Stimulated activated CD4-positive, alpha-beta T cell treated with anti-CD3 and anti-CD28 coated beads, Interleukin-4, amount 100 ng/mL, for 1 hour (primary cell): ENCODE results near the gene TIGIT.
"Not testable (repeated sequence)": the region's sequence is repeated elsewhere in the genome, so short reads cannot be mapped to it uniquely, and the experiment has no call there.

Experiments used
- DNase-seq: peaks from one replicate; pipeline ENCODE4 v3.0.0-alpha.2; 2020

The TIGIT gene

DNA sequence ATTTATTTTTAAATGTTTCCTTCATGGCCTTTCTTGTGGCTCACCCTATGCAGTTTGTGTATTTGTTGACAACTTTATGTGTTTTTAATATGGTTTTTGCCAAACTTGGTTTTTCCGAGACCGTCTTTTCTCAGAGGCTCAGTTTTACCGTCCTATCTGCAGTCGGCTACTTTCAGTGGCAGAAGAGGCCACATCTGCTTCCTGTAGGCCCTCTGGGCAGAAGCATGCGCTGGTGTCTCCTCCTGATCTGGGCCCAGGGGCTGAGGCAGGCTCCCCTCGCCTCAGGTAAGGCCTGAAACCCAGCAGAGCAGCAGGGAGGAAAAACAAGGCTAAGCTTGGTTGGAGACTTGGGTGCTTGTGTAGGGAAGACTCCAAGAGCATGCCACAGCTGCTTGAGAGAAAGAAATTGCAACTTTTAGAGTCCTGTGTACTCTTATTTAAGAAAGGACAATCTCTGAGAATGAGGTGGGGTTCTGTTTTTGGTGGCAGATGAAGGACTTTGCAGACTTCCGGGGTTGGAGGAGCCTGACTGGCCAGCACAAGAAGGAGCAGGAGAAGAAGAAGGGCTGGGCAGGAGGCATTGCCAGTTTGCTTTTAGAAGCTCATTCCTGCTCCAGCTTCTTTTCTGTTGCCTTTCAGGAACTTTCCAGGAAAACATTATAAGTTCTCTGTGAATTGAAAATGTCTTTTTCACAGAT, at the start of gene TIGIT:
TIGIT (plus strand) TSS at position 191 of the 698 bp plus-strand sequence; CDS start at position 225, 34 bp downstream.
- no peak for DNase-seq

DNA sequence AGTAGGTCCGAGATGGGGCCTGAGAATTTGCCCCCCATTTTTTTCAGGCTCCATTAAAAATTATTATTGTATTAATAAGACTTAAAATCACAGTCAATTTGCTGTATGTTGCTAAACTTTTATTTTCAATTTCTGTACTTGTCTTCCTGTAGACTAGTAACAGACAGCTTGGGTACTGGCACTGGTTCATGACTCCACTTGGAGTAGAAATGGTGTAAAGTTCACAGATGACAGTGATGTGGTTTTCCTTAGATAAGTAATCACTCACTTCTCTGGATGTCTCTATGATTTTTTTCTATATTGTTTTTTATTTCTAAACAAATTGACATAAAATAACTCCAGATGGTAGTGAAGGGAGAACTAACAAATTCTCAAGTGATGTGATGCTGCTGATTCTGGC, 40.9 kb upstream of the TIGIT start:
- no peak for DNase-seq

DNA sequence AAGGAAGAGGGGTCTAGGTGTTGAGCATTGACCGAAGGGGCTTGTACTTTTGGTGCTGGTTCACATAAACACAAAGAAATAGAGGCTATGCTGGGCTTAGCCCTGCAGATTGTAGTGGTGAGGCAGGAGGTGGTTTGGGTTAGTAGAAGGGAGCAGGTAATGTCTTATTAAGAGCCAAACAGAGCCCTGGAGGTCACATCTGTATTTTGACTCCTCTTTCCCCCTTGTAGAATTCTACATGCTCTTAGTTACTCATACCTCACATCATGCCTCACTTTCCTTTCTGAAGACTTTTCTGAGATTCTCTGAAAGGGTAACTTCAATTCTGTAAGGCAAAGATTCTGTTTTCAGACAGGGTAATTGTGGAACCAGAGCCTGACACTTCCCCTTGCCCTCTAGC, 40.3 kb upstream of the TIGIT start:
- DNase-seq = no peak

DNA sequence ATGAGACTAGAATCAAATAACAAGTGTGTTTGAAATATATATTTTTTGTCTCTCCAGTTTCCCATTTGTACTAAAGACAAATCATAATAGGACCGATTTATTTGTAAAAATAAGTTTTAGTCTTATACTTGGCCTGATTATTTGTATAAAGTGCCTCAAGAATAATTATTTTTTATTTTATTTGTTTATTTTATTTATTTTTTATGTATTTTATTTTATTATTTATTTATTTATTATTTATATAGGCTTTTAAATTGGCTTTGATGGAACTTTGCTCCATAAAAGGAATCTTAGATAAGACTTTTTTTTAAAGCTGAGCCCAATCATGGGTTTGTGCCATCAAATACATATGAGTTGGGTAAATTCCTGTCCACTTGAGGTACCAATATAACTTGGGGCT, 34.3 kb upstream of the TIGIT start:
- DNase-seq = no peak

DNA sequence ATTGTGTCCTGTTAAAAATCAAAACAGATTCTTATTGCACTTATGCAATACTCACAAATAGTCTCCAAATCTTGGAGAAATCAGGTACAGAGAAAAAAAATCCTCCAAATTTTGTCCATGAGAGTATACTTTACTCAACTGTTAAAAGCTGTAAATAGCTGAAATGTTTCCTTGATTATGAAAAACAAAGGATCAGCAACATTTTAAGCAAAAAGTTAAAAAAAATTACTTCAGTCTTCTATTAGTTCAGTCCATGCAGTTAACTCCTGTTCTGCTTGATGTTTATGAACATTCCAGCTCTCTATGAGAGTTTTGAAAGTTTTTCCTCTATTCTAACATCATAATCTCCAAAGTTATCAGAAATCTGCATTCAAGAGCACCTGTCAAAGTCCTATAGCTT, 33.7 kb upstream of the TIGIT start:
- no peak for DNase-seq

DNA sequence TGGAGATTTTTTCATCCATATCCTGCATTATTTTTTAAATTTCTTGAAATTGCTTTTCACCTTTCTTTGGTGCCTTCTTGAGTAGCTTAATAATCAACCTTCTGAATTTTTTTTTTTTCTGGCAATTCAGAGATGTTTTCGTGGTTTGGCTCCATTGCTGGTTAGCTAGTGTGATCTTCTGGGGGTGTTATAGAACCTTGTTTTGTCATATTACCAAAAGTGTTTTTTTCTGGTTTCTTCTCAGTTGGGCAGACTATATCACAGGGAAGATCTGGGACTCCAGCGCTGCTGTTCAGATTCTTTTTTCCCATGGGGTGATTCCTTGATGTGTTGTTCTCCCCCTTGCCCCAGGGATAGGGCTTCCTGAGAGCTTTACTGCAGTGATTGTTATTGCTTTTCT, 23.8 kb upstream of the TIGIT start:
- DNase-seq = no peak

DNA sequence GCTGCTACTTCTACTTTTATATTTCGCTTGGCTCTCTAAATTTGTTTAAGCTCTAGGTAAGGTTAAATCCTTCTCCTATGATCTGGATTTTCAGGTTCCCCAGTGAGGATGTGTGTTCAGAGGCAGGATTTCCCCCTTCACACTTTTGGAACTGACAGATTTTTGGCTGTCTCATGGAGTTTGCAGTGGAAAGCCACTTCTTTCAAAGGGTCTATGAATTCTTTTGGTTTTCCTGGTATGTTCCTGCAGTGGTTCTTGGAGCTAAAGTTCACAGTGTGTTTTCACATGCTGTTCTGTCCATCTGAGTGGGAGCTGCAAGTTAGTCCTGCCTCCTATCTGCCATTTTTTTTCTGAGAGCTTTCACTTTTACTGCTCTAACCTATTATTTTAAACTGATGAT, 21.6 kb upstream of the TIGIT start:
- DNase-seq = no peak

DNA sequence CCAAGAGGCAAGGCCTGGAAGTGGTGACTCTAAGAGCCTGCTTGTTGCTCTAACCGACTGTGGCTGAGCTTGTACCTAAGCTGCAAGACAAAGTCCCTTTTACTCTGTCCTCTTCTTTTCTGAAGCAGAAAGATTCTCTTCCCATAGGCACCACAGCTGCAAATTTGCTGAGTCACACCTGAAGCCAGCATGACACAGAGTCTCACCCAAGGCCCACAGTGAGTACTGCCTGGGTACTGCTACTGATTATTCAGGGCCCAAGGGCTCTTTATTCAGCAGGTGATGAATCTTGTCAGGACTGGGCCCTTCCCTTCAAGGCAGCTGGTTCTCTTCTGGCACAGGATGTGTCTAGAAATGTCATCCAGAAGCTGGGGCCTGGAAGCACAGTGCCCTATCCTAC, 18.9 kb upstream of the TIGIT start:
- no peak for DNase-seq

DNA sequence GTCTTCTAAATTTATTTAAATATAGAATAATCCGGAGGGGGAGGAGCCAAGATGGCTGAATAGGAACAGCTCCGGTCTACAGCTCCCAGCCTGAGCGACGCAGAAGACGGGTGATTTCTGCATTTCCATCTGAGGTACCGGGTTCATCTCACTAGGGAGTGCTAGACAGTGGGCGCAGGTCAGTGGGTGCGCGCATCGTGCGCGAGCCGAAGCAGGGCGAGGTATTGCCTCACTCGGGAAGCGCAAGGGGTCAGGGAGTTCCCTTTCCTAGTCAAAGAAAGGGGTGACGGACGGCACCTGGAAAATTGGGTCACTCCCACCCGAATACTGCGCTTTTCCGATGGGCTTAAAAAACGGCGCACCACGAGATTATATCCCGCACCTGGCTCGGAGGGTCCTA, 17.0 kb upstream of the TIGIT start:
- DNase-seq = not testable (repeated sequence)

DNA sequence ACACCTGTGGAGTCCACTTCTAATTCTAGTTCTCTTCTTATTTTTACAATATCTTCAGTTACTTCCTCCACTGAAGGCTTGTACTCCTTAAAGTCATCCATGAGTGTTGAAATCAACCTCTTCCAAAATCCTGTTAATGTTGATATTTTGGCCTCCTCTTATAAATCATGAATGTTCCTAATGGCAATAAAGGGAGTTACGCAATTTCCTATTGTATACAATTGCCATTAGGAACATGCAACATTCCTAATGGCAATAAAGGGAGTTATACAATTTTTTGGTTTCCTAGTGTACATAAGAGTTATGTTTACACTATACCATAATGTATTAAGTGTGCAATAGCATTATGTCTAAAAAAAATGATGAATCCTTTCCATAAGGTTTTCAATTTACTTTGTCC, 9.2 kb upstream of the TIGIT start:
- DNase-seq = no peak

DNA sequence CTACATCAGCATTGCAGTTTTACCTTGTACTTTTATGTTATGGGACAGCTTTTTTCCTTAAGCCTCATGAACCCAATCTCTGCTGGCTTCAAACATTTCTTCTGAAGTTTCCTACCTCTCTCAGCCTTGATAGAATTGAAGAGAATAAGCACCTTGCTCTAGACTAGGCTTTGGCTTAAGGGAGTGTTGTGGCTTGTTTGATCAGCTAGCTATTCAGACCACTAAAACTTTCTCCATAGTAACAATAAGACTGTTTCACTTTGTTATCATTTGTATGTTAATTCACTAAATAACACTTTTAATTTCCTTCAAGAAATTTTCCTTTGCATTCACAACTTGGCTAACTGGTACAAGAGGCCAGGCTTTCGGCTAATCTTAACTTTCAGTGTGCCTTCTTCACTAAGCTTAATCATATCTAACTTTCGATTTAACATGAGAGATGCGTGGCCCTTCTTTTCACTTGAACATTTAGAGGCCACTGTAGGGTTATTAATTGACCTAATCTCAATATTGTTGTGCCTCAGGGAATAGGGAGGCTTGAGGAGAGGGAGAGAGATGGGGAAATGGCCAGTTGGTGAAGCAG, 8.1 kb upstream of the TIGIT start:
- no peak for DNase-seq

DNA sequence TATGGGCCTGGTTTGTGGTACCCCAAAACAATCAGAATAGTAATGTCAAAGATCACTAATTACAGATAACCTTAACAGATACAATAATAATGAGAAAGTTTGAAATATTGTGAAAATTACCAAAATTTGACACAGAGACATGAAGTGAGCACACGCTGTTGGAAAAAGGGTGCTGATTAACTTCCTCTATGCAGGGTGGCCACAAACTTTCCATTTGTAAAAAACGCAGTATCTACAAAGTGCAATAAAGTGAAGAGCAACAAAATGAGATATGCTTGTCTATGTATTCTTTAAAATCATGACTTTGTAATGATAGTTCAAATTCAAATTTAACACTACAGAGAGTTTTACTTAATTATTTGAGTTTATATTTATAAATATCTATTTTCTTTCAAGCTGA, 7.6 kb upstream of the TIGIT start:
- DNase-seq = no peak

DNA sequence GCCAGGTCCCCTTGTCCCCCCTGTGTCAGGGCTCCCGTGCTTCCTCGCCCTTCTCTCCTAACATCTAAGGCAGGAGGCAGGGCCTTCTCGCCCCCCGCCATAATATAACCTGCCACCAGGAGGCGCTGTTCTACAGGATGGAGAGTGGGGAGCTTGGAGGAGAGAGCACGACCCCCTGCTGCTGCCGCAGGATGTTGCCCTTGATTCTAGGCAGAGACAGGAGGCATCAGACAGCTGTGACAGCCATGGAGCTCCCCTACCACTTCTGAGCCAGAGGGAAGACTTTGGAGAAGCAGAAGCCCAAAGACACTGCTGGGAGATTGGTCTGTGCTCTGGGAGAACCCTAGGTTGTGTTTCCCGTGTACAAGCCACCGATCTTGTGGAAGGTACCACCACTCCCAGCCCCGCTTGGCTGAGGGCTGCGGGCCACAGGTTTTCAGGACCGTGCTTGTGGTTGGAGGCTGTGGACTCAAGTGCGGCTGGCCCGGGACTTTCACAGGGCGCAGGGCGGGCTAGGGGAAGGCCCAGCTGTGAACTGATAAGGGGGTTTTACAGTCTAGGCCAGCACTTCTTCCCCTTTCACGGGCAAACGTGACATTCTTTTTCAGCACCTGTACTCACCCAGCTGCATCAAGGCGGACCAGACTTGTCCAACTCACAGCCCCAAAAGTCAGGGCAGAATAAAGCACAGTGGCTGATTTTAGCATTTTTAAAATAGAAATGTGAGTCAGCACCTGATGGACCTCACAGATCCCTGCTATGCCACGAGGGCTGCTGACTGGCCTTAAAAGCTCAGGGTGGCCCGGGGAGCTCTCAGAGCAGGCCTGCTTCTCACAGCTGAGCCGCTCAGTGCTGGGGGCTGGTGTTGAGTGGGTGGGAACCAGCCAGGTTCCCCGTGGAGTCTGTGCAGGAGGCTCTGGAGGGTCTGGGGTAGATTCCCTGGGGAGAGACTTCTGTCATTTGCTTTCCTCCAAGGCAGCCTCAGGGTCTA, 2.6 kb upstream of the TIGIT start:
- peak; percentile 90 for DNase-seq

DNA sequence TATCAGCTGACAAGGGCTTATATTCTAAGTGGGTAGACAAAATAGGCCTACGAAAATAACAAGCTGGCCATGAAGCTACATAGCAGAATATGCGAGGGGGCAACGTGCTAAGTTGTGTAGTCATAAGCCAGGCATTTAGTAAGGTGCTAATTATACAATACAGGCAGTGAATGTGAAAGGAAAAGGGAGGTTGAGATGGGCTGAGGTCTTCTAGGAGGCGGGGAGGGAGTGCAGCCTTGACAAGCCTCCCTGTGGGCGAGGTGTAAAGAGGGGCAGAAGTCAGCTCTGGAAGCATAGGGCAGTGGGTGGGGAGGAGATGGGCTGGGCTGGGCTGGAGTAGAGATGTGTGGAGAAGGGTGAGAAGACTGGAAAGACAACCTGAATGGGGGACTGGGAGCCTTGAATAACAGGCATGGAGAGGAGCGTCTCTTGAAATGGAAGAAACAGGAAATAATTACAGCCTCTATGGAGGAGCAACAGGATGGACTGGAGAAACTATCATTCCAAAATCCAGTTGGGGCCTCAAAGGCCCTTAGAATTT, 1.2 kb downstream of the TIGIT start:
- peak; percentile 29 for DNase-seq

DNA sequence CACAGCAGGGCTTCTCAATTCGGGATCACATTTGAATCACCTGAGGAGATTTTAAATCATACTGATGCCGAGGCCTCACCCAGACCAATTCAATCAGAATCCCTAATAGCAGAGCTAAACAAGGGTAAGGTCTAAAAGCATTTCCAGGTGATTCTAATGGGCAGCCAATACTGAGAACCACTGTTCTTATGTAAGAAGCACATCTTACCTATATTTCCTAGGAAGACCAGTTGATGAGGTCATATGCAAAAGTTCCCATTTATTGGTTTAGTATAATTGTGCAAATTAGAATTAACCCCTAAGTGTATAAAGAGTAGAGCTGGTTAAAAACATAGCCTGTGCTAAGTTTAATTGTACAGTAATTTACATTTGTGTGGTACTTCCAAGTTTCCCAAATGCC, 2.1 kb downstream of the TIGIT start:
- DNase-seq = no peak

DNA sequence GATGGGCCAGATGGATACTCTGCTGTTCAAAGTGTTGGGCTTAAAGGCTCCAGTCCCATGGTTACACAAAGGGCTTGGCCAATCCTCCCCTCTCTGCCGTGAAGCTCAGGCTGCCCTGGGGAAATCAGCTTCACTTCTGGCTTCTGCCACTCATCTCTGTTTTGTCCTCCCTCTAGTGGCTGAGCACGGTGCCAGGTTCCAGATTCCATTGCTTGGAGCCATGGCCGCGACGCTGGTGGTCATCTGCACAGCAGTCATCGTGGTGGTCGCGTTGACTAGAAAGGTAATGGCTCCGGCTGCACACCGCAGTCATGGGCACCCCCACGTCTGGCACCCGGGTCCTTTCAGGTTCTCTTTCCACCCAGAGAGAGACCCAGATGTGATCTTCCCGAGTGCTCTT, 5.6 kb downstream of the TIGIT start:
- peak; percentile 26 for DNase-seq

DNA sequence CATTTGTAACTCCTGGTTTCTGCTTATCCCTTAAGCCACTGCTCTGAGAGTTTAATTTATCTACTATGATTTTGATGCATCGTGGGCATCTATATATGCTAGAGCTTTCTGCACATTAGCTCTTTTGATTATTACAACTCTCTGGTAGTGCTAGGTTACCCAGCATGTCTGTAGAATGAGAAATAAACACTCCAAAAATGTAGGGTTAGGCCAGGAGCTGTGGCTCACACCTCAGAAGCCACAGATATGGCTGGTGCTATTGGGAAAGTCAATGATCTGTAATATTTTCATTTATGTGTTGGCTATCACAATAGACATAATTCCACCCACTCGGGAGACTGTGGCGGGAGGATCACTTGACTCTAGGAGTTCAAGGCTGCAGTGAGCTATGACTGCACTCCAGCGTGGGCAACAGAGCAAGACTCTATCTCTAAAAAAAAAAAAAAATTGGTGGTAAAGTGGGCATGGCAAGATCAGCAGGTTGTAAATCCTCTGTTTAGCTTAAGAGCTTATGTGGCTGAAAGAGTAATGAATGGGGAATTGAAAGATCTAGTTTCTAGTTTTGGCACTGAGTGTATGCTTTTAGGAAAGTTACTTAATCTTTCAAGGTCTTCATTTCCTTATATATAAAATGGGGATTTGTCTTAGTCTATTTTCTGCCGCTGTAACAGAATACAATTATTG, 6.3 kb downstream of the TIGIT start:
- DNase-seq = no peak

DNA sequence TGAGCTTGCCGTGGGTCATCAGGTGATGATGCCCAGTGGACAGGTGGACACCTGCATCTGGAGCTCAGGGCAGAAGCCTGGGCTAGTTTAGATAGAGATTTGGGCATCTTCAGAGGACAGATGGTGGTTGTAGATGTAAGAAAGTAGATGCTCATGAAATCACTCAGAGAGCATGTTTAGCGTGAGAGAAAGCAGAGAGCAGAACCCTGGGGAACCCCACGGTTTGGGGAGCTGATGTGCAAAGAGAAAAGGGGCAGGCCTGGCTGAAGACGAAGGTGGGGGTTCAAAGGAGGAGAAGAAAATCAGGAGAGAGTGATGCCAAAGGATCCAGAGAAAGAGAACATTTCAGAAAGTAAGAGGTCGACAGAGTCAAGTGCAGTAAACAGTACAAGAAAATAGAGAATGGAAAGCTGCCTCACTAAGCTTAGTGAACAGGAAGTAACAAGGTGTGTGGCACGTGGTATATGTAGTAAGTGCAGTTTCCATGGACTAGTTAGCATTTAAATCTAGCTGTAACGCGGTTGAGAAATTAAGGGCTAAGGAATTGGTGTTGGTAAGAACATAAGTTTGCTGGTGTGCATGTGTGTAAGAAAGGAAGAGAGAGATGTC, 13.5 kb downstream of the TIGIT start:
- DNase-seq = peak; percentile 34

DNA sequence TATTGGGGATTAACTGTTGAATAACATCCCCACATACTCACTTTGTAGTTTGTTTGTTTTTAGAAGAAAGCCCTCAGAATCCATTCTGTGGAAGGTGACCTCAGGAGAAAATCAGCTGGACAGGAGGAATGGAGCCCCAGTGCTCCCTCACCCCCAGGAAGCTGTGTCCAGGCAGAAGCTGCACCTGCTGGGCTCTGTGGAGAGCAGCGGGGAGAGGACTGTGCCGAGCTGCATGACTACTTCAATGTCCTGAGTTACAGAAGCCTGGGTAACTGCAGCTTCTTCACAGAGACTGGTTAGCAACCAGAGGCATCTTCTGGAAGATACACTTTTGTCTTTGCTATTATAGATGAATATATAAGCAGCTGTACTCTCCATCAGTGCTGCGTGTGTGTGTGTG, 14.0 kb downstream of the TIGIT start:
- DNase-seq = no peak

DNA sequence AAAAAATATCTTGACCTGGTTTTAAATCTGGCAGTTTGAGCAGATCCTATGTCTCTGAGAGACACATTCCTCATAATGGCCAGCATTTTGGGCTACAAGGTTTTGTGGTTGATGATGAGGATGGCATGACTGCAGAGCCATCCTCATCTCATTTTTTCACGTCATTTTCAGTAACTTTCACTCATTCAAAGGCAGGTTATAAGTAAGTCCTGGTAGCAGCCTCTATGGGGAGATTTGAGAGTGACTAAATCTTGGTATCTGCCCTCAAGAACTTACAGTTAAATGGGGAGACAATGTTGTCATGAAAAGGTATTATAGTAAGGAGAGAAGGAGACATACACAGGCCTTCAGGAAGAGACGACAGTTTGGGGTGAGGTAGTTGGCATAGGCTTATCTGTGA, 14.5 kb downstream of the TIGIT start:
- DNase-seq = no peak

DNA sequence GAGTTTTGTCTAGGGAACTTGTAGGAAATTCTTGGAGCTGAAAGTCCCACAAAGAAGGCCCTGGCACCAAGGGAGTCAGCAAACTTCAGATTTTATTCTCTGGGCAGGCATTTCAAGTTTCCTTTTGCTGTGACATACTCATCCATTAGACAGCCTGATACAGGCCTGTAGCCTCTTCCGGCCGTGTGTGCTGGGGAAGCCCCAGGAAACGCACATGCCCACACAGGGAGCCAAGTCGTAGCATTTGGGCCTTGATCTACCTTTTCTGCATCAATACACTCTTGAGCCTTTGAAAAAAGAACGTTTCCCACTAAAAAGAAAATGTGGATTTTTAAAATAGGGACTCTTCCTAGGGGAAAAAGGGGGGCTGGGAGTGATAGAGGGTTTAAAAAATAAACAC, 15.0 kb downstream of the TIGIT start:
- DNase-seq = peak; percentile 60

DNA sequence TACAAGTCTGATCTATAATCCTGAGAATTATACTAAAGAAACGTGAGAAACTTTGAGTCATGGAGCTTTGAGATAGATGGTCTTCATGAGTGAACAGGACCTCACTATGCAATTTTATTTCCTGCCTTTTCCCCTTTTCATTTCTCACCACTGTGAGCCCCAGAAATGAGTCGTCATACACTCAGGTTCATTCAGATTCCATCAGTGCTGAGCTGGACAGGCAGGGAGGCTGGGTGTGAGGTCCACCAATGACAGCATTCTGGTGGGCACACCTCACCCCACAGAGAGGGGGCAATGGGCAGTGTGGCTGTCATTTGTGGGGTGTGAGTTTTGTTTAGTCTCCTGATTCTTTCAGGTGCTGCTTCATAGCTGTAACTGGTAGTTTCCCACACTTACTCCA, 16.9 kb downstream of the TIGIT start:
- no peak for DNase-seq

DNA sequence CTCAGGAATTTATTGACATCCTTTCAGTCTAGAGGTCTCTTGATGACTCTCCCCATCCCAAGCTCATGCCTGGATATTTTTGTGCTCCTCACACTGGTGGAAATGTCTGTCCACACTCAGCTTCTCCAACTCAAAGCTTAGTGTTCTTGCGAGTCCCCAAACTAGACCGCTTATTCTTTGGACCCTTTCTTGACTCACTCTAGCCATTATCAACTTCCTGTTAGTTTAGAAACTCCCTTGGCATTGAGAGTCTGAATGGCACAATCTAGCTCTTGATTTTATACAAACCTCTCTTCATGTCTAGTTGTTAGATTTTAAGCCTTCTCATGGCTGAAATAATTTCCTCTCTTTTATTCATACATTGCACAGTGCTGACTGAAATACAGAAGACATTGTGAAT, 19.6 kb downstream of the TIGIT start:
- DNase-seq = no peak
